GM12878 (cell line): ENCODE data around the gene CT83. TPM values are rescaled to one million over a fixed set of nuclear protein-coding genes. Genes with fewer than 3 reads are reported as not detected.

Source experiments
- ATAC-seq: fragments of 200-7000 bp; cut with Tn5 transposase; 3 replicates; pipeline ENCODE4 v1.9.1; 2020; ENCODE audit warnings: mild to moderate bottlenecking, moderate library complexity
- BruUV-seq: library from RNA; stranded (reverse); fragments of 400-500 nt; replicated peaks from 2 replicates; lab custom pipeline; 2021; lab: Mats Ljungman, UMichigan
- CTCF ChIA-PET: fragments of 300-600 bp; sonication (Branson Sonifier 250); formaldehyde crosslinking; extraction: SDS; loops from one replicate; lab custom pipeline; 2021; ENCODE audit warnings: inconsistent platforms; lab: Yijun Ruan, JAX
- POLR2A ChIA-PET: fragments of 350-600 bp; formaldehyde crosslinking; extraction: SDS; loops from one replicate; lab custom pipeline; 2021; ENCODE audit warnings: inconsistent platforms; lab: Charles Lee
- RAD21 ChIA-PET: fragments of 300-600 bp; sonication (Branson Sonifier 250); formaldehyde crosslinking; loops from one replicate; lab custom pipeline; 2023; ENCODE audit warnings: antibody characterized with exemption; ENCODE audit not compliant: unreplicated experiment; lab: Charles Lee
- SMC1A ChIA-PET: fragments of 300-600 bp; sonication (Branson Sonifier 250); formaldehyde crosslinking; loops from one replicate; lab custom pipeline; 2023; ENCODE audit not compliant: unreplicated experiment, uncharacterized antibody; lab: Charles Lee
- DNase-seq: peaks from one replicate; pipeline ENCODE4 v3.0.0-alpha.2; 2011; ENCODE audit warnings: low read depth, low spot score
- FAIRE-seq: peaks from 3 replicates; lab custom pipeline; 2011; peaks lifted over from hg19 to GRCh38; lab: Jason Lieb, UNC
- H2AFZ ChIP-seq: 2 replicates; pipeline ENCODE4 v1.6.0; 2011; ENCODE audit warnings: low read depth, low read length, control low read depth; ENCODE audit not compliant: control insufficient read depth
- H3K27ac ChIP-seq: 2 replicates; pipeline ENCODE4 v1.5.1; 2011; ENCODE audit warnings: control low read depth; ENCODE audit not compliant: control insufficient read depth, insufficient read depth
- H3K27me3 ChIP-seq, 2 experiments: replicated peaks in 1 of 2; 2 replicates each; pipeline versions ENCODE4 v1.6.0 to v1.6.1; 2011; ENCODE audit warnings: low read length in 1 of 2; ENCODE audit not compliant: control insufficient read depth in 2 of 2, insufficient read depth in 2 of 2
- H3K36me3 ChIP-seq, 2 experiments: 2 replicates each; pipeline ENCODE4 v1.5.1; 2011; ENCODE audit warnings: low read length in 1 of 2; ENCODE audit not compliant: control insufficient read depth in 2 of 2, insufficient read depth in 2 of 2
- H3K4me1 ChIP-seq: 2 replicates; pipeline ENCODE4 v1.6.1; 2011; ENCODE audit warnings: mild to moderate bottlenecking, low read length, moderate library complexity, mixed read lengths; ENCODE audit not compliant: control insufficient read depth, insufficient read depth
- H3K4me2 ChIP-seq: 2 replicates; pipeline ENCODE4 v1.6.0; 2011; ENCODE audit warnings: control low read depth; ENCODE audit not compliant: control insufficient read depth, insufficient read depth
- H3K4me3 ChIP-seq: fragments of 200-600 bp; sonication (generic); 2 replicates; pipeline ENCODE4 v1.5.1; 2016
- H3K79me2 ChIP-seq: 2 replicates; pipeline ENCODE4 v1.6.0; 2011; ENCODE audit warnings: low read length; ENCODE audit not compliant: control insufficient read depth, insufficient read depth
- H3K9ac ChIP-seq: 2 replicates; pipeline ENCODE4 v1.8.0; 2011; ENCODE audit warnings: low read length, control low read depth, mixed read lengths; ENCODE audit not compliant: control insufficient read depth, insufficient read depth
- H3K9me3 ChIP-seq: replicated peaks from 3 replicates; pipeline ENCODE4 v1.5.1; 2011; ENCODE audit warnings: mild to moderate bottlenecking, low read length; ENCODE audit not compliant: control insufficient read depth, insufficient read depth
- H4K20me1 ChIP-seq: 2 replicates; pipeline ENCODE4 v1.6.0; 2011; ENCODE audit not compliant: control insufficient read depth, insufficient read depth
- CHD2 ChIP-seq: IDR thresholded peaks from 2 replicates; pipeline ENCODE4 v1.6.1; 2011; ENCODE audit warnings: low read depth, low read length, improper control_type of control experiment, borderline replicate concordance
- HDAC6 ChIP-seq: fragments of 200-600 bp; sonication (generic); IDR thresholded peaks from one replicate; pipeline ENCODE4 v1.8.0; 2017; ENCODE audit warnings: antibody characterized with exemption; ENCODE audit not compliant: unreplicated experiment
- RELA ChIP-seq: fragments of 450-650 bp; IDR thresholded peaks from 2 replicates; pipeline ENCODE4 v1.8.0; 2014; ENCODE audit warnings: borderline replicate concordance; ENCODE audit not compliant: partially characterized antibody
- SUPT20H ChIP-seq: IDR thresholded peaks from 2 replicates; pipeline ENCODE4 v1.6.1; 2011; ENCODE audit warnings: low read depth, mild to moderate bottlenecking, low read length, moderate library complexity, borderline replicate concordance; ENCODE audit not compliant: control insufficient read depth
- WRNIP1 ChIP-seq: IDR thresholded peaks from 2 replicates; pipeline ENCODE4 v1.6.1; 2011; ENCODE audit warnings: low read depth, low read length, improper control_type of control experiment, borderline replicate concordance
- in situ Hi-C: fragments of 300-500 bp; cut with MboI; formaldehyde crosslinking; loops from 9 replicates; pipeline ENCODE4 v1.14.3; 2018; ENCODE audit warnings: mixed read lengths
- intact Hi-C: fragments of 100-400 bp; cut with micrococcal nuclease; formaldehyde crosslinking; loops from one replicate; pipeline ENCODE4 v1.14.2; 2022; ENCODE audit not compliant: unreplicated experiment
- polyA plus RNA-seq, 11 experiments: library from polyadenylated mRNA; depleted of rRNA in 4 of 11; unstranded in 6 of 11; stranded (reverse) in 5 of 11; fragments of >200 nt; fragmentation: Nextera tagmentation in 4 of 11; fragmentation: Illumina TruSeq in 1 of 11; extraction: Ambion mirVana in 4 of 11; extraction: Trizol in 1 of 11; gene quantifications; 1 replicate in 1 of 11; 2 replicates in 10 of 11; pipeline versions ENCODE4 v1.2.1 to v1.2.3, GENCODE V29; 2011 to 2016; ENCODE audit warnings: inconsistent platforms in 2 of 11, missing spikeins in 2 of 11, low read depth in 1 of 11
- total RNA-seq, 4 experiments: library from RNA; depleted of rRNA in 3 of 4; stranded (reverse); fragments of >200 nt in 3 of 4; fragmentation: Illumina TruSeq in 1 of 4; extraction: Trizol in 1 of 4; gene quantifications; 2 replicates each; pipeline versions ENCODE4 v1.2.1 to v1.2.3, GENCODE V29; 2013 to 2021
- TF ChIP-seq, protein P1 (sequence below): IDR thresholded peaks from 2 replicates; pipeline ENCODE4 v1.6.1; 2012; ENCODE audit warnings: low read length, inconsistent platforms

Gene CT83
- total and polyA plus RNA-seq, 10 of the 15 experiments (the other 5 are each of a cell fraction or from before 2014, with no cell fraction given) = not detected

DNA sequence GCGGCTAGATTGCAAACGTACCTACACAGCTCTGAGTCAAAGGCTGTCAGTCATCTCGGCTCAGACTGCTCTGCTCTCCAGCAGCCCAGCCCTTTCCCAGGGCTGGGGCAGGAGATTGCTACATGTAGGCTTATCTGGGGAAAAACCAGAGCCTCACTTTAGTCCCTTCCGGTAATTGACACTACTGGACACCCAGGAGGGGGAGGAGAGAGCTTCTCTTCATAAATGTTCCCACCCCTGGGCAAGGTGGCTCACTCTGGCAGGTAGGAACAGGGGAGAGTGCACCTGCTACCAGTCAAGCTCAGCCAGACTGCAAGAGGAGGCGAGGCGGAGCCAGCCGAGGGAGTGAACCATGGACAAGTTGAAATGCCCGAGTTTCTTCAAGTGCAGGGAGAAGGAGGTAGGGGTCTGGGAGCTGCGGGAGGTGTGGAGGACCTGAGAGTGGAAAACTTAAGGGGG lies 26.4 kb downstream of the CT83 start, which contains the start of gene SLC6A14 (continued):
- TF ChIP-seq, protein P1, sequence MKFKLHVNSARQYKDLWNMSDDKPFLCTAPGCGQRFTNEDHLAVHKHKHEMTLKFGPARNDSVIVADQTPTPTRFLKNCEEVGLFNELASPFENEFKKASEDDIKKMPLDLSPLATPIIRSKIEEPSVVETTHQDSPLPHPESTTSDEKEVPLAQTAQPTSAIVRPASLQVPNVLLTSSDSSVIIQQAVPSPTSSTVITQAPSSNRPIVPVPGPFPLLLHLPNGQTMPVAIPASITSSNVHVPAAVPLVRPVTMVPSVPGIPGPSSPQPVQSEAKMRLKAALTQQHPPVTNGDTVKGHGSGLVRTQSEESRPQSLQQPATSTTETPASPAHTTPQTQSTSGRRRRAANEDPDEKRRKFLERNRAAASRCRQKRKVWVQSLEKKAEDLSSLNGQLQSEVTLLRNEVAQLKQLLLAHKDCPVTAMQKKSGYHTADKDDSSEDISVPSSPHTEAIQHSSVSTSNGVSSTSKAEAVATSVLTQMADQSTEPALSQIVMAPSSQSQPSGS = no peak
- TF ChIP-seq SUPT20H (no peak), WRNIP1 (no peak), HDAC6 (no peak), RELA (no peak)

DNA sequence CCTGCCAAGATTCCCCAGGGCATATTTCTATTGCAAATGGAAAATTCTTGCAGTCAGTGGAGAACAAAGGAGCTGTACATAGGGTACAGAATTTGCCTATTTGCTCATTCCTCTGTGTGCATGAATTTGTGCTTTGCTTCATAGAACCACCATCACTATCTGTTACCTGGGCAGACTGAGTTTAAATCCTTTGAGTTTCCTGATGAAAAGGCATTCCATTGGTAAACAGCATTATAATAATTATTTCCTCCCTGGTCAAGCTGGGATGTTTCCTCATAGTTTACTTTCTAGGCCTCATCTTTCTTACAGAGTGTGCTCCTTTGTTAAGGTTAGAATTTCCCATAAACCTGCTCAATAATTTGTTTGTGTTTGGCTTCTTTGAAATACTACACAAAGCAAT lies 27.2 kb downstream of the CT83 start:
- no peak for TF ChIP-seq CHD2
- H3K4me1 ChIP-seq = no peaks in the 10 kb centered on the region
- H3K27ac ChIP-seq = no peak overlapping the region
- H2AFZ ChIP-seq = no peak overlapping the region
- no peak overlapping the region for H3K4me3 ChIP-seq
- DNase-seq (no peak), ATAC-seq (no peak), FAIRE-seq (no peak)
- H4K20me1 ChIP-seq = no peaks in the 10 kb centered on the region
- H3K36me3 ChIP-seq = no peaks in the 10 kb centered on the region
- no TSS peak for BruUV-seq
- ChIA-PET POLR2A (no interaction called here), RAD21 (no interaction called here), SMC1A (no interaction called here), CTCF (no interaction called here)
- no peak overlapping the region for H3K9ac ChIP-seq
- no peak overlapping the region for H3K4me2 ChIP-seq
- intact Hi-C loops = no loop called here
- no peaks in the 10 kb centered on the region for H3K9me3 ChIP-seq
- H3K79me2 ChIP-seq = no peaks in the 10 kb centered on the region
- no peaks in the 10 kb centered on the region for H3K27me3 ChIP-seq
- in situ Hi-C loops = no loop called here
